IPS-NIHi7 (cell line): ENCODE data around the gene TIGIT.
"Not testable (repeated sequence)": the region's sequence is repeated elsewhere in the genome, so short reads cannot be mapped to it uniquely, and the experiment has no call there.

Experiments used
- DNase-seq: peaks from one replicate; pipeline ENCODE4 v3.0.0; 2012; ENCODE audit warnings: mixed read lengths; ENCODE audit errors: extremely low spot score

TIGIT gene

GRCh38 chr3:114293838-114294535 lies at the start of gene TIGIT:
TSS of gene TIGIT (plus strand) at chr3:114294028. CDS start at chr3:114294062, 34 bp downstream.
- no peak for DNase-seq

- no peak for DNase-seq
Measured at GRCh38 chr3:114252954-114253353, 40.9 kb upstream of the TIGIT start.

GRCh38 chr3:114253505-114253904 lies 40.3 kb upstream of the TIGIT start:
- DNase-seq: no peak

GRCh38 chr3:114259566-114259965 lies 34.3 kb upstream of the TIGIT start:
- no peak for DNase-seq

- DNase-seq: no peak
Measured at GRCh38 chr3:114260152-114260551, 33.7 kb upstream of the TIGIT start.

- DNase-seq: no peak
Measured at GRCh38 chr3:114270019-114270418, 23.8 kb upstream of the TIGIT start.

GRCh38 chr3:114272271-114272670 lies 21.6 kb upstream of the TIGIT start:
- no peak for DNase-seq

GRCh38 chr3:114274929-114275328 lies 18.9 kb upstream of the TIGIT start:
- DNase-seq: no peak

- DNase-seq: not testable (repeated sequence)
Measured at GRCh38 chr3:114276856-114277255, 17.0 kb upstream of the TIGIT start.

GRCh38 chr3:114284644-114285043 lies 9.2 kb upstream of the TIGIT start:
- no peak for DNase-seq

GRCh38 chr3:114285648-114286230 lies 8.1 kb upstream of the TIGIT start:
- DNase-seq: no peak

- no peak for DNase-seq
Measured at GRCh38 chr3:114286266-114286665, 7.6 kb upstream of the TIGIT start.

- peak; percentile 94 for DNase-seq
Measured at GRCh38 chr3:114290911-114291901, 2.6 kb upstream of the TIGIT start.

GRCh38 chr3:114294940-114295480 lies 1.2 kb downstream of the TIGIT start:
- DNase-seq: no peak

GRCh38 chr3:114295946-114296345 lies 2.1 kb downstream of the TIGIT start:
- no peak for DNase-seq

GRCh38 chr3:114299421-114299820 lies 5.6 kb downstream of the TIGIT start:
- peak; percentile 79 for DNase-seq

GRCh38 chr3:114299941-114300624 lies 6.3 kb downstream of the TIGIT start:
- DNase-seq: no peak

GRCh38 chr3:114307222-114307830 lies 13.5 kb downstream of the TIGIT start:
- no peak for DNase-seq

GRCh38 chr3:114307832-114308231 lies 14.0 kb downstream of the TIGIT start:
- DNase-seq: no peak

GRCh38 chr3:114308377-114308776 lies 14.5 kb downstream of the TIGIT start:
- DNase-seq: no peak

- no peak for DNase-seq
Measured at GRCh38 chr3:114308830-114309229, 15.0 kb downstream of the TIGIT start.
